GM21737 (cell line): ENCODE results near the gene GPR55.

Source experiments
- ATAC-seq: cut with Tn5 transposase; IDR thresholded peaks from one replicate; pipeline ENCODE4 v1.9.1; 2021; ENCODE audit warnings: mild to moderate bottlenecking, moderate library complexity; ENCODE audit not compliant: unreplicated experiment

The GPR55 gene

GRCh38 chr2:230951396-230951795 is 26.4 kb upstream of the GPR55 start:
- no peak for ATAC-seq

GRCh38 chr2:230950874-230951339 is 25.9 kb upstream of the GPR55 start:
- no peak for ATAC-seq

- ATAC-seq = peak; percentile 48
Observed at GRCh38 chr2:230949966-230950873, 25.2 kb upstream of the GPR55 start.

GRCh38 chr2:230947908-230948365 is 22.9 kb upstream of the GPR55 start:
- no peak for ATAC-seq

- no peak for ATAC-seq
Observed at GRCh38 chr2:230947235-230947576, 22.2 kb upstream of the GPR55 start.

GRCh38 chr2:230946429-230947234 is 21.6 kb upstream of the GPR55 start:
- no peak for ATAC-seq

GRCh38 chr2:230944757-230945372 is 19.8 kb upstream of the GPR55 start:
- ATAC-seq = no peak

- ATAC-seq = peak; percentile 36
Observed at GRCh38 chr2:230944123-230944653, 19.1 kb upstream of the GPR55 start.

- peak; percentile 58 for ATAC-seq
Observed at GRCh38 chr2:230942920-230943896, 18.2 kb upstream of the GPR55 start.

GRCh38 chr2:230942371-230942770 is 17.3 kb upstream of the GPR55 start:
- ATAC-seq = no peak

- no peak for ATAC-seq
Observed at GRCh38 chr2:230941202-230942180, 16.4 kb upstream of the GPR55 start.

- ATAC-seq = no peak
Observed at GRCh38 chr2:230940471-230940815, 15.4 kb upstream of the GPR55 start.

GRCh38 chr2:230939691-230940470 is 14.8 kb upstream of the GPR55 start:
- ATAC-seq = no peak

- ATAC-seq = no peak
Observed at GRCh38 chr2:230939066-230939591, 14.1 kb upstream of the GPR55 start.

- no peak for ATAC-seq
Observed at GRCh38 chr2:230938516-230939065, 13.5 kb upstream of the GPR55 start.

GRCh38 chr2:230938098-230938497 is 13.1 kb upstream of the GPR55 start:
- ATAC-seq = no peak

- no peak for ATAC-seq
Observed at GRCh38 chr2:230937362-230937761, 12.3 kb upstream of the GPR55 start.
